Measurements from ENCODE around the gene ZMIZ1. TPM values are rescaled to one million over a fixed set of nuclear protein-coding genes. Genes with fewer than 3 reads are reported as not detected.

Gene ZMIZ1
- polyA plus RNA-seq, 2 of the 4 experiments (the other 2 are of a cell fraction), result 8.1 to 30.3 TPM

DNA sequence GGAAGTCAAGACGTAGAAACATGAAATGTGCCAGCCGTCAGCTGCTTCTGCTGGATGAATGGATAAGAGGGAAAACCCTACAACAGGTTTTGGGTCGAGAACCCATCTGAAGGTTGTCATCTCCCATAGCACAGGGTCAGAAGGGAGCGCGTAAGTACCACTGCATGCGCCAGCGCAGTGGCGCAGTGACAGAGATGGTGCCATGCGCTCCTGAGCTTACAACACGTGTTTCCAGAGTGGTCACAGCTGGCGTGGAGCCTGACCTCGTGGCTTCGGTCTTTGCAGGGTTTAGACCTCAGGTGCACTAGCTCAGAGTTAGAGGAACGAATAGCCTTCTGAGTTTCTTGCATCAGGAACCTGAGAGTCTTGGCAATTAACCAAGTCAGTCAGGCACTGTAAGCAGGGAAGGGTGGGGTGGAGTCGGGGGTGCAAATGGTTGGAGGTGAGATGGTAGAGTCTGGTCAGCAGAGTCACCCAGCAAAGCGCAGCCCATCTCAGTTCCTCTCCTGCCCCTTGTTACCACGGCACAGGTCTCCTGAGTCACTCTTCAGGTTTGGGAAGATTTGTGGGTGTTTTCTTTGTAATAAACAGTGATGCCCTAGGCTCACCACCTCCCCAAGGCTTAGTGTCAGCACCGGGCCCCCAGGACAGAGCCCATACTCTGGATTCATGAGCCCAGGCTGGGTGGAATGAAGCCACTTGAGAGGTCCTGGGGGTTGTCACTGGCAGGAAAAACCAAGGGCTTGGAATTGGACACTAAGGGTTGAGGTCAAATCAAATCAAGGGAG lies 194.4 kb downstream of the ZMIZ1 start (continued):
- TF ChIP-seq, protein P1, sequence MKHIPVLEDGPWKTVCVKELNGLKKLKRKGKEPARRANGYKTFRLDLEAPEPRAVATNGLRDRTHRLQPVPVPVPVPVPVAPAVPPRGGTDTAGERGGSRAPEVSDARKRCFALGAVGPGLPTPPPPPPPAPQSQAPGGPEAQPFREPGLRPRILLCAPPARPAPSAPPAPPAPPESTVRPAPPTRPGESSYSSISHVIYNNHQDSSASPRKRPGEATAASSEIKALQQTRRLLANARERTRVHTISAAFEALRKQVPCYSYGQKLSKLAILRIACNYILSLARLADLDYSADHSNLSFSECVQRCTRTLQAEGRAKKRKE (CRISPR knock-in tag; IDR thresholded peaks at IDR 0.05; ENCODE audit: low read depth), result no peak
- TF ChIP-seq NFE2L2 (conservative IDR thresholded peaks at IDR 0.05; ENCODE audit: low read length) (no peak), RNF2 (IDR thresholded peaks at IDR 0.05; ENCODE audit: borderline replicate concordance, low read depth) (no peak), ZSCAN20 (CRISPR knock-in tag; IDR thresholded peaks at IDR 0.05) (no peak), PHF8 (IDR thresholded peaks at IDR 0.05; ENCODE audit: borderline replicate concordance, low read depth) (no peak), ZC3H11A (IDR thresholded peaks at IDR 0.05) (no peak), NR3C1 (IDR thresholded peaks at IDR 0.05) (no peak)
- TF ChIP-seq, protein P2, sequence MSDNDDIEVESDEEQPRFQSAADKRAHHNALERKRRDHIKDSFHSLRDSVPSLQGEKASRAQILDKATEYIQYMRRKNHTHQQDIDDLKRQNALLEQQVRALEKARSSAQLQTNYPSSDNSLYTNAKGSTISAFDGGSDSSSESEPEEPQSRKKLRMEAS (IDR thresholded peaks at IDR 0.05), result no peak

DNA sequence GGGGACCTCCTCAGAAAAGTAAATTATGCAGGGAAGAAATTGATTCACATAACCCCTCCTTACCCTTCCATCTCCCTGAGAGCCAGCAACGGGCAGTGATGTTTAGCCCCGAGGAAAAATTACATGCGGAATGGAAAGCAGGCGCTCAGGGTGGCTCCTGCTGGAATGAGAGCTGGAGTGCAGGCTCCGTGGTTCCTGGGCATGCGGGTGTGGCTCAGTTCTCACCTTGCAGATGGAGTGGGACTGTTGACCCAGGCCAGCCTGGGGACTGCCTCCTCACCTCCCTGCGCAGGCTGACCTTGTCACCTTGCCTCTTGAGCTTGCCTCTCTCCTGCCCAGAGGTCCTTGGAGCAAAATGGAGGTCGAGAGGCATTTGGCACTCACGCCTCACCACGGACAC lies 195.2 kb downstream of the ZMIZ1 start:
- H3K4me2 ChIP-seq, result no peak overlapping the region
- ChIA-PET POLR2A (no interaction called here), CTCF (interaction anchor here (0.8 kb wide), 1 partner anchor 1216 kb away, joined by 3 read pairs; no protein-coding TSS in a partner anchor)
- H3K9me3 ChIP-seq, result no peaks in the 10 kb centered on the region
- FAIRE-seq (no peak), DNase-seq (ENCODE audit: low read depth in 1 of 2, low spot score in 1 of 2) (no peak), ATAC-seq (no peak)
- no peak for TF ChIP-seq FOSB (CRISPR knock-in tag; IDR thresholded peaks at IDR 0.05)
- H3K4me1 ChIP-seq, result no peaks in the 10 kb centered on the region
- no peak overlapping the region for H3K27ac ChIP-seq
- WGBS (ENCODE audit: missing lambda C conversion rate), result 88% methylated on average over 10 of the region's 10 CpGs
- no peak overlapping the region for H3K4me3 ChIP-seq

DNA sequence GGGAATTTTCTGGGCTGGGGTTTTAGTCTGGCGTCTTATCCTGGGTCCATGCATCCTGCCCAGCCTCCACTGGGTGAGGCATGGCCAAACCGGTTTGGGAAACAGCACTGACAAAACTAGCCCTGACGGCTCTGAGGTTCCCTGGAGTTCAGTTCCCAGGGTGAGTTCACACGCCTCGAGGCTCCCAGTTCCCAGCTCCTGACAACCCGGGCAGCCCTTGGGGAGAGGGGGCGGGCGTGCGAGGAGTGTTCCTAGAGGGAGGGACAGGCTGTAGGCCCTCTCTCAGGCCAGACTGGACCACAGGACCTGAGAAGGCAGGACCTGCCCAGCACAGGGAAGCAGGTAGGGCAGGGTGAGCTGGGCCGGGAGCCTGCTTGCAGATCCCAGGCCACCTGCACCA lies 196.2 kb downstream of the ZMIZ1 start:
- no peaks in the 10 kb centered on the region for H3K4me1 ChIP-seq
- WGBS (ENCODE audit: missing lambda C conversion rate), result 88% methylated on average over 10 of the region's 10 CpGs
- no peak overlapping the region for H3K4me3 ChIP-seq
- H3K27ac ChIP-seq, result no peak overlapping the region
- POLR2A ChIA-PET, result no interaction called here
- DNase-seq (ENCODE audit: low read depth in 1 of 2, low spot score in 1 of 2), result no peak
- no peaks in the 10 kb centered on the region for H3K9me3 ChIP-seq
- no peak overlapping the region for H3K4me2 ChIP-seq
- no peak; a peak in 1 of 6 replicates for ATAC-seq
- TF ChIP-seq, protein P1 (CRISPR knock-in tag; IDR thresholded peaks at IDR 0.05; ENCODE audit: low read depth), result no peak
- TF ChIP-seq RNF2 (IDR thresholded peaks at IDR 0.05; ENCODE audit: borderline replicate concordance, low read depth) (no peak), TP53 (CRISPR knock-in tag; IDR thresholded peaks at IDR 0.05) (no peak), MAFK (IDR thresholded peaks at IDR 0.05; ENCODE audit: partially characterized antibody) (no peak), CEBPB (IDR thresholded peaks at IDR 0.05) (no peak), CBX2 (IDR thresholded peaks at IDR 0.05; ENCODE audit: borderline replicate concordance, low read depth) (no peak), ZC3H11A (IDR thresholded peaks at IDR 0.05) (no peak), GATA3 (IDR thresholded peaks at IDR 0.05; ENCODE audit: borderline replicate concordance) (no peak), NPAS2 (CRISPR knock-in tag; IDR thresholded peaks at IDR 0.05; ENCODE audit: borderline replicate concordance) (no peak), POLR2AphosphoS2 (conservative IDR thresholded peaks at IDR 0.05; ENCODE audit: low read length) (no peak), HOXA7 (CRISPR knock-in tag; IDR thresholded peaks at IDR 0.05) (no peak), FOXS1 (CRISPR knock-in tag; IDR thresholded peaks at IDR 0.05) (no peak), RCOR1 (IDR thresholded peaks at IDR 0.05; ENCODE audit: low read depth, low read length) (no peak), ESRRA (IDR thresholded peaks at IDR 0.05; ENCODE audit: borderline replicate concordance, low read length) (no peak), HOXB13 (CRISPR knock-in tag; IDR thresholded peaks at IDR 0.05; ENCODE audit: low read depth) (no peak), JUNB (IDR thresholded peaks at IDR 0.05) (no peak)
- TF ChIP-seq, protein P3, sequence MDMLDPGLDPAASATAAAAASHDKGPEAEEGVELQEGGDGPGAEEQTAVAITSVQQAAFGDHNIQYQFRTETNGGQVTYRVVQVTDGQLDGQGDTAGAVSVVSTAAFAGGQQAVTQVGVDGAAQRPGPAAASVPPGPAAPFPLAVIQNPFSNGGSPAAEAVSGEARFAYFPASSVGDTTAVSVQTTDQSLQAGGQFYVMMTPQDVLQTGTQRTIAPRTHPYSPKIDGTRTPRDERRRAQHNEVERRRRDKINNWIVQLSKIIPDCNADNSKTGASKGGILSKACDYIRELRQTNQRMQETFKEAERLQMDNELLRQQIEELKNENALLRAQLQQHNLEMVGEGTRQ (IDR thresholded peaks at IDR 0.05), result no peak
- TF ChIP-seq, protein P4, sequence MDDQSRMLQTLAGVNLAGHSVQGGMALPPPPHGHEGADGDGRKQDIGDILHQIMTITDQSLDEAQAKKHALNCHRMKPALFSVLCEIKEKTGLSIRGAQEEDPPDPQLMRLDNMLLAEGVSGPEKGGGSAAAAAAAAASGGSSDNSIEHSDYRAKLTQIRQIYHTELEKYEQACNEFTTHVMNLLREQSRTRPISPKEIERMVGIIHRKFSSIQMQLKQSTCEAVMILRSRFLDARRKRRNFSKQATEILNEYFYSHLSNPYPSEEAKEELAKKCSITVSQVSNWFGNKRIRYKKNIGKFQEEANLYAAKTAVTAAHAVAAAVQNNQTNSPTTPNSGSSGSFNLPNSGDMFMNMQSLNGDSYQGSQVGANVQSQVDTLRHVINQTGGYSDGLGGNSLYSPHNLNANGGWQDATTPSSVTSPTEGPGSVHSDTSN (IDR thresholded peaks at IDR 0.05), result no peak
- FAIRE-seq, result no peak
- CTCF ChIA-PET, result interaction anchor here (0.8 kb wide), 1 partner anchor 1217 kb away, joined by 3 read pairs; no protein-coding TSS in a partner anchor
